Effector memory CD4-positive, alpha-beta T cell (primary cell): Measurements from ENCODE around the gene KRTAP10-2.
"Not testable (repeated sequence)": the region's sequence is repeated elsewhere in the genome, so short reads cannot be mapped to it uniquely, and the experiment has no call there.

Source experiments
- DNase-seq, 3 donors: peaks; one replicate each; pipeline ENCODE4 v3.0.0-alpha.2; 2020
- H3K27ac ChIP-seq: 2 replicates; pipeline ENCODE4 v1.7.0; 2013; ENCODE audit warnings: mild to moderate bottlenecking, low read length, moderate library complexity; ENCODE audit not compliant: insufficient read depth, poor library complexity, severe bottlenecking
- H3K27me3 ChIP-seq: replicated peaks from 2 replicates; pipeline ENCODE4 v1.7.0; 2013; ENCODE audit warnings: mild to moderate bottlenecking, low read length; ENCODE audit not compliant: insufficient read depth, control insufficient read depth, poor library complexity, severe bottlenecking
- H3K36me3 ChIP-seq: 2 replicates; pipeline ENCODE4 v1.7.0; 2013; ENCODE audit warnings: mild to moderate bottlenecking, low read length, moderate library complexity; ENCODE audit not compliant: control insufficient read depth, insufficient read depth
- H3K4me1 ChIP-seq: 2 replicates; pipeline ENCODE4 v1.7.0; 2013; ENCODE audit warnings: low read length, mild to moderate bottlenecking; ENCODE audit not compliant: control insufficient read depth, insufficient read depth, poor library complexity, severe bottlenecking
- H3K4me3 ChIP-seq: 2 replicates; pipeline ENCODE4 v1.7.0; 2013; ENCODE audit warnings: low read length, low read depth, mild to moderate bottlenecking; ENCODE audit not compliant: insufficient read depth, poor library complexity, severe bottlenecking
- H3K9me3 ChIP-seq: 2 replicates; pipeline ENCODE4 v1.7.0; 2013; ENCODE audit warnings: mild to moderate bottlenecking, low read length, moderate library complexity; ENCODE audit not compliant: control insufficient read depth

The KRTAP10-2 gene

DNA sequence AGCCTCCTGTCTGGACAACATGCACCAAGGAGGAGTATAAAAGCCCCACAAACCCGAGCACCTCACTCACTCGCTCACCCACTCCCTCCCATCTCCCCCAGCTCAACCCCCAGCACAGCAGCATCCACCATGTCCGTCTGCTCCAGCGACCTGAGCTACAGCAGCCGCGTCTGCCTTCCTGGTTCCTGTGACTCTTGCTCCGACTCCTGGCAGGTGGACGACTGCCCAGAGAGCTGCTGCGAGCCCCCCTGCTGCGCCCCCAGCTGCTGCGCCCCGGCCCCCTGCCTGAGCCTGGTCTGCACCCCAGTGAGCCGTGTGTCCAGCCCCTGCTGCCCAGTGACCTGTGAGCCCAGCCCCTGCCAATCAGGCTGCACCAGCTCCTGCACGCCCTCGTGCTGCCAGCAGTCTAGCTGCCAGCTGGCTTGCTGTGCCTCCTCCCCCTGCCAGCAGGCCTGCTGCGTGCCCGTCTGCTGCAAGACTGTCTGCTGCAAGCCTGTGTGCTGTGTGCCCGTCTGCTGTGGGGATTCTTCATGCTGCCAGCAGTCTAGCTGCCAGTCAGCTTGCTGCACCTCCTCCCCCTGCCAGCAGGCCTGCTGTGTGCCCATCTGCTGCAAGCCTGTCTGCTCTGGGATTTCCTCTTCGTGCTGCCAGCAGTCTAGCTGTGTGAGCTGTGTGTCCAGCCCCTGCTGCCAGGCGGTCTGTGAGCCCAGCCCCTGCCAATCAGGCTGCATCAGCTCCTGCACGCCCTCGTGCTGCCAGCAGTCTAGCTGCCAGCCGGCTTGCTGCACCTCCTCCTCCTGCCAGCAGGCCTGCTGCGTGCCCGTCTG, 22.5 kb upstream of the KRTAP10-2 start, which contains the start of gene KRTAP10-4:
Gene KRTAP10-4, plus strand, starts transcription at position 100 of the 827 bp plus-strand sequence. Its CDS starts 30 bp downstream, at position 130.
- not testable (repeated sequence) for H3K4me1 ChIP-seq, H3K27ac ChIP-seq, DNase-seq, H3K4me3 ChIP-seq, H3K9me3 ChIP-seq, H3K36me3 ChIP-seq, H3K27me3 ChIP-seq

GRCh38 chr21:44572959-44573583, 21.8 kb upstream of the KRTAP10-2 start:
- DNase-seq = no peak
- Histone ChIP-seq H3K4me1 (no peaks in the 10 kb centered on the region), H3K27ac (no peak overlapping the region), H3K4me3 (no peak overlapping the region), H3K27me3 (no peaks in the 10 kb centered on the region), H3K36me3 (no peaks in the 10 kb centered on the region), H3K9me3 (no peaks in the 10 kb centered on the region)

GRCh38 chr21:44571844-44572782, 20.8 kb upstream of the KRTAP10-2 start:
- Histone ChIP-seq H3K27me3 (no peaks in the 10 kb centered on the region), H3K4me1 (no peaks in the 10 kb centered on the region), H3K36me3 (no peaks in the 10 kb centered on the region), H3K27ac (no peak overlapping the region), H3K4me3 (no peak overlapping the region), H3K9me3 (no peaks in the 10 kb centered on the region)
- no peak for DNase-seq

GRCh38 chr21:44571296-44571695, 20.0 kb upstream of the KRTAP10-2 start:
- H3K27me3 ChIP-seq = no peaks in the 10 kb centered on the region
- no peaks in the 10 kb centered on the region for H3K36me3 ChIP-seq
- no peaks in the 10 kb centered on the region for H3K9me3 ChIP-seq
- H3K4me3 ChIP-seq = no peak overlapping the region
- no peak overlapping the region for H3K27ac ChIP-seq
- H3K4me1 ChIP-seq = no peaks in the 10 kb centered on the region
- no peak for DNase-seq

- DNase-seq = no peak
- no peaks in the 10 kb centered on the region for H3K9me3 ChIP-seq
- no peaks in the 10 kb centered on the region for H3K36me3 ChIP-seq
- no peak overlapping the region for H3K4me3 ChIP-seq
- no peak overlapping the region for H3K27ac ChIP-seq
- no peaks in the 10 kb centered on the region for H3K27me3 ChIP-seq
- no peaks in the 10 kb centered on the region for H3K4me1 ChIP-seq
Observed at GRCh38 chr21:44569861-44570517, 18.7 kb upstream of the KRTAP10-2 start.

DNA sequence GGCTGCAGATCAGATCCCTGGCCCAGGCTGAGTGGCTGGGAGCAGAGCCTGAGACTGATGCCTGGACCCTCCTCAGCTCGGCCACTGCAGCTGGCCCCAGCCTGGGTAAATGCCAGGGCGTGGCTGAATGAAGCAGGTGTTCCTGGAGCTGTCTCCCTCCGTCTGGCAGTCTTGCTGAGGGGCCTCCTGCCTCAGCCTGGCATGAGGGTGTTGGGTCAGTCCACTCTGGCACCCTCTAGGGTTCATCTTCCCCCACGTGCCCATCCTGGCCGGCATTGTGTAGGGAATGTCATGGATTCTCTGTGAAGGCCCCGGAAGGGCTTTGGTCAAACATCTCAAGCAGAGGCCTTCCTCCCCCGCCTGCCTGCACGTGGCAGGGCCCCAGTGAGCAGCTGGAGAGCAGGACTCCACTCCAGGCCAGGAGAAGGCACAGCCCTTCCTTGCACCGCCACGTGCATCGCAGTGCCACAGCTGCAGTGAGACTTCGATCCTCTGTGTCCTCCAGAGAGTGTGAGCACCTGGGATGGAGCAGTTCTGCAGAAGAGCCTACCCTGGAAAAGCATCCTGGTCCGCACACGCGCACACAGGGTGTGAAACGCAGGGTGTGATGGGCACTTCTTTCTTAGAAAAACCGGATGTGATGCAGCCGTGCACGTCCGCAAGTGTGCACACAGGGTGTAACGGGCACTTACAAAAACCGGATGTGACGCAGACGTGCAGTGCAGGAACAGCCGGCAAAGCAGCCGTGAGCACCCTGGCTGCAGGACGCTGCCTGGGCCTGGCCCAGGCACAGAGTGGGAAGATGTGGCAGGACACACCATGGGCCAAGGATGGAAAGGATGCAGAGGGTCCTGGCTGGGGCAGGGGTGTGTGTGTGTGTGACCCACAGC, 17.6 kb upstream of the KRTAP10-2 start:
- no peak overlapping the region for H3K4me3 ChIP-seq
- no peaks in the 10 kb centered on the region for H3K36me3 ChIP-seq
- no peak overlapping the region for H3K27ac ChIP-seq
- H3K9me3 ChIP-seq = no peaks in the 10 kb centered on the region
- H3K4me1 ChIP-seq = no peaks in the 10 kb centered on the region
- H3K27me3 ChIP-seq = no peaks in the 10 kb centered on the region
- DNase-seq = no peak

- no peak for DNase-seq
- Histone ChIP-seq H3K36me3 (no peaks in the 10 kb centered on the region), H3K27ac (no peak overlapping the region), H3K4me1 (no peaks in the 10 kb centered on the region), H3K27me3 (no peaks in the 10 kb centered on the region), H3K4me3 (no peak overlapping the region), H3K9me3 (no peaks in the 10 kb centered on the region)
Observed at GRCh38 chr21:44568261-44568660, 17.0 kb upstream of the KRTAP10-2 start.

GRCh38 chr21:44567481-44568171, 16.3 kb upstream of the KRTAP10-2 start:
- Histone ChIP-seq H3K36me3 (no peaks in the 10 kb centered on the region), H3K27me3 (no peaks in the 10 kb centered on the region), H3K4me3 (no peak overlapping the region), H3K4me1 (no peaks in the 10 kb centered on the region), H3K9me3 (no peaks in the 10 kb centered on the region), H3K27ac (no peak overlapping the region)
- DNase-seq = no peak
